SJSA1 (cell line): ENCODE measurements around the gene CSMD2. TPM values are rescaled to one million over a fixed set of nuclear protein-coding genes. Genes with fewer than 3 reads are reported as not detected.

Experiments
- DNase-seq, 2 experiments: peaks; one replicate each; pipeline ENCODE4 v3.0.0-alpha.2; 2015 to 2020; ENCODE audit warnings: low spot score in 2 of 2, low read depth in 1 of 2
- H3K27ac ChIP-seq: fragments of 250-450 bp; sonication (Bioruptor Pico); 2 replicates; pipeline ENCODE4 v1.5.1; 2020; ENCODE audit warnings: mild to moderate bottlenecking, moderate library complexity
- H3K27me3 ChIP-seq: fragments of 250-450 bp; sonication (Bioruptor Pico); replicated peaks from 2 replicates; pipeline ENCODE4 v1.5.1; 2020; ENCODE audit warnings: mild to moderate bottlenecking, moderate library complexity
- H3K36me3 ChIP-seq: fragments of 250-450 bp; sonication (Bioruptor Pico); 2 replicates; pipeline ENCODE4 v1.5.1; 2020; ENCODE audit warnings: mild to moderate bottlenecking
- H3K4me1 ChIP-seq: fragments of 250-450 bp; sonication (Bioruptor Pico); replicated peaks from 2 replicates; pipeline ENCODE4 v1.6.1; 2021; ENCODE audit warnings: mild to moderate bottlenecking
- H3K4me3 ChIP-seq: fragments of 250-450 bp; sonication (Bioruptor Pico); 2 replicates; pipeline ENCODE4 v1.5.1; 2020; ENCODE audit warnings: mild to moderate bottlenecking
- H3K9me3 ChIP-seq: fragments of 250-450 bp; sonication (Bioruptor Pico); replicated peaks from 2 replicates; pipeline ENCODE4 v1.5.1; 2020; ENCODE audit warnings: mild to moderate bottlenecking
- total RNA-seq: library from RNA; depleted of rRNA; stranded (reverse); fragments of >200 nt; shearing (Covaris generic); gene quantifications from 2 replicates; pipeline ENCODE4 v1.2.3, GENCODE V29; 2014

Gene CSMD2
- total RNA-seq, 1 experiment from 2014 or later = 0.87 TPM

DNA sequence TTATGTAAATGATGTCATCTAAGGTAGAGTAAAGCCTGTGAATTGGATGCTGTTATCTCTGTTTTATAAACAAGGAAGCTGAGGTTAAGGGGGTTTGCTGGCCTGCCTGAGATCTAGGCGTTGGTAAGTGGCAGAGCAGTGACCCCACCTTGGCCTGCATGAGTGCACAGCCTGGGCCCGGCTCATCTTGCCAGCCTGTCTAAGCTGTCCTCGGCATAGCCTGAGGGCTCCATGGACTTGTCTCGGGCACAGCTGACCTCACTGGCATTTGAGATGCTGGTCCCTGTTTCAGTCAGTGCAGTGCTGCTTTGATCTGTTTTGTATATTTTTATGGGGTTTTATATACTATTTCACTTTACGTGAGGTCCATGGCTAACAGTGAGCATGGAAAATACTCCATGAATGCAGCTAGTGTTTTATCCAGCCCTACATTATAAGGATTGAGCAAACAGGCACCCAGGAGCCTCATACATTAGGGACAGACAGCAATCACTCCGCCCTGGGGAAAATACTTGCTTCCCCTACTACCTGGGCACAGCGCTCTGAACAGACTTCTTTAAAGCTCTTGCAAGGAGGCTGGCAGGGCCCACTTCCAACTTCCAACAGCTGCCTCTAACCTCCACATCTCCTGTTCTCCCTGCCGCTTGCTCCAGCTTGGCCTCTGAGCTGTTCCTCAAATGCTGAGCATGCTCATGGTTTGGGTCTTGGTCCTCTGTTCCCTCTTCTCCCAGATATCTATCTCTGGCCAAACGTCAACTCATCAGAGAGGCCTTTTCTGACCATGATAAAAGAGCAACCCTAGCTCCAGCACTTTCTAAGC lies 451.8 kb downstream of the CSMD2 start:
- Histone ChIP-seq H3K36me3 (no peaks in the 10 kb centered on the region), H3K4me1 (peaks cover 15% of the 10 kb centered on the region), H3K27me3 (no peaks in the 10 kb centered on the region), H3K4me3 (no peak overlapping the region), H3K9me3 (no peaks in the 10 kb centered on the region), H3K27ac (no peak overlapping the region)
- DNase-seq = no peak

DNA sequence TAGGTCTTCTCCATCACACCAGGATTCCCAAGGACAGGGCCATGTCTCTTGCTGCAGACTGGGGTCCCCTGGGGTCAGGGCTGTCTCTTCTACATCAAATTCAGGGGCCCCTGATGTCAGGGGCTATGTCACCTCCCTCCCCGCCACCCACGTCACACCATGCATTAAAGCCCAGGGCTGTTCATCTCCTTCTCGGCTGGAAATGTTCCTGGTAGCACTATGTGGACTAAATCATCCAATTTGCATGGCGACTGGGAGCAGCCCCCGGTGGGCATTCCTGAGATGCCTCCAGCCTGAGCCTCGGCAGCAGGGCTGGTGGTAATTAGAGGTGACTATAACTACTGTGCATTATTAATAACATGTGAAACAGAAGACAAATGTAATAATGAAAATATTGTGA lies 452.8 kb downstream of the CSMD2 start:
- H3K4me1 ChIP-seq = peaks cover 15% of the 10 kb centered on the region
- no peaks in the 10 kb centered on the region for H3K9me3 ChIP-seq
- H3K27ac ChIP-seq = no peak overlapping the region
- H3K36me3 ChIP-seq = no peaks in the 10 kb centered on the region
- H3K4me3 ChIP-seq = no peak overlapping the region
- no peak for DNase-seq
- no peaks in the 10 kb centered on the region for H3K27me3 ChIP-seq

DNA sequence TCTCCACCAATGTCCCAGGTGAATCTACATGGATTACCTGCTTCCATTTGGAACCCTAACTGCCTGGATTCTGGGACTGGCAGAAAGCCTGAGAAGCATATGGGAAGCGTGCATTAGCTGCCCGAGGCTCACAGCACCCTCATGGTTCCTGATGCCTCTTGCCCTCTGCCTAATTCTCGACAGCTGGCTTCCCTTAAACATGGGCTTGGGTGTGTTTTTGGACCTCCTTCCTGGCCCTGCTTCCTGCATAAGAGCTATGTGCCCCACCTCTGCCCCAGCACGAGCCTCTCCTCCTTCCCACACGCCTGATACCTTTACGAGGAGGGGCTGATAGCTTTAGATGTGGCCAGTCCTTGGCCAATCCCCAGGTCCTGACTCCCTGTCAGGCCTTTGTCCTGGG lies 453.5 kb downstream of the CSMD2 start:
- no peak overlapping the region for H3K27ac ChIP-seq
- no peak overlapping the region for H3K4me3 ChIP-seq
- no peaks in the 10 kb centered on the region for H3K36me3 ChIP-seq
- no peak for DNase-seq
- no peaks in the 10 kb centered on the region for H3K9me3 ChIP-seq
- peaks cover 15% of the 10 kb centered on the region for H3K4me1 ChIP-seq
- H3K27me3 ChIP-seq = no peaks in the 10 kb centered on the region

DNA sequence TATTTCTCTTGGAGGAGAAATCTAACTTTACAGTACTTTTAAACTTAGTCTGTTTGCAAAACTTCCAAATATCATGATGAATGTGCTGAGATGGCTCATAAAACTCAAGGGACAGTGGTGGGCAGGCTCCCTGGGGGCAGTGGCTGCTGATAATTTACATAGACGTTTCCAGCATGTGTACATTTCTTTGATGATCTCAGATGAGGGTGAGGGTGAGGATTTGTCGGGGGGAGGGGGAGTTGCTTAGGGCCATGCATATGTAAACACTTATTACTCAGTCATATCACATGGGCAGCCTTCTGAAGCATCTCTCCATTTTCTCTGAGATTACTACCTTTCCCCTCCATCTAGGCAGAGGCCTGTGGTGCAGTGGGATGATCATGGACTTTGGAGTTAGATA lies 454.1 kb downstream of the CSMD2 start:
- H3K27me3 ChIP-seq = no peaks in the 10 kb centered on the region
- H3K36me3 ChIP-seq = no peaks in the 10 kb centered on the region
- DNase-seq = no peak

DNA sequence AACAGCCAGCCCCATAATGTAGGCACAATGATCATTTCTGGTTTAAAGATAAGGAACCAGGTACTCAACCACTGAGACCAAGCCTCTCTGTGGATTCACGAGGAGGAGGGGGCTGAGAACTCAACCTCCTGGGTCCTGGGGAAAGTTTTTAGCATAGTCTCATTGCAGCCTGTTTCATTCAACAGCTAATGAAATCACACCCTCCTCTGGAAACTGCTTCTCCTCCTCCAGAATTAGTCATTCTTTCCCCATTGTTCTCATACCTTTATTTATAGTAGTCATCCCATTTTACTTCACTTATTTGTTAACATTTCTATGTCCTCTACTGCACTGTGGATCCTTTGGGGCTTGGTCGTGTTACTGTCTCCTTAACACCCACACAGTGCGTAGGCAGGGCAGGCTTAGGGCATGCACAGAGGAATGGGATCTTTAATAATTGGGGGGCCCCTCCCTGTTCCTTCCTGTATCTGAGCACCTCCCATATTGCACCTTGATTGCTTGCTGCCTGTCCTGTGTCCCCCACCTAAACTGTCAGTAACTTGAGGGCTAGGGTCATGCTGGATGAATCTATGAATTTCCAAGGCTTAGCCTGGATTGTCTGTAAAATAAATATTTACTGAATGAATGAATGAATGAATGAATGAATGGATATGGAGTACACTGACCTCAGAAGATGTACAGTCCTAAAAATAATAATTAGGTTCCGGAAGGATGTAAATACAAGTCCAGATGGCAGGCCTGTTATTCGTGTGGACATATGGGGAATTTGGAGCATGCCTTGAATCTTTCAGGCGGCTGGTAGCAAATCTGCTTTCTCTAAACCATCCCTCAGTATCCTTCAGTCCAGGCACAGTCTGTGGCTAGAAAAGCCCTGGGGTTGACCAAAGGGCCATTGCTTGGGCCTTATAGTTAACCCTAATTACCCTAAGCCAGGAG lies 455.0 kb downstream of the CSMD2 start:
- H3K4me1 ChIP-seq = peaks cover 15% of the 10 kb centered on the region
- H3K9me3 ChIP-seq = no peaks in the 10 kb centered on the region
- H3K4me3 ChIP-seq = no peak overlapping the region
- H3K27me3 ChIP-seq = no peaks in the 10 kb centered on the region
- H3K36me3 ChIP-seq = no peaks in the 10 kb centered on the region
- peak in 1 of 2 experiments; percentile 28 for DNase-seq
- H3K27ac ChIP-seq = no peak overlapping the region

More for the DNA sequence above, 454.1 kb downstream of the CSMD2 start:
- Histone ChIP-seq H3K9me3 (no peaks in the 10 kb centered on the region), H3K27ac (no peak overlapping the region), H3K4me3 (no peak overlapping the region), H3K4me1 (peaks cover 15% of the 10 kb centered on the region)

DNA sequence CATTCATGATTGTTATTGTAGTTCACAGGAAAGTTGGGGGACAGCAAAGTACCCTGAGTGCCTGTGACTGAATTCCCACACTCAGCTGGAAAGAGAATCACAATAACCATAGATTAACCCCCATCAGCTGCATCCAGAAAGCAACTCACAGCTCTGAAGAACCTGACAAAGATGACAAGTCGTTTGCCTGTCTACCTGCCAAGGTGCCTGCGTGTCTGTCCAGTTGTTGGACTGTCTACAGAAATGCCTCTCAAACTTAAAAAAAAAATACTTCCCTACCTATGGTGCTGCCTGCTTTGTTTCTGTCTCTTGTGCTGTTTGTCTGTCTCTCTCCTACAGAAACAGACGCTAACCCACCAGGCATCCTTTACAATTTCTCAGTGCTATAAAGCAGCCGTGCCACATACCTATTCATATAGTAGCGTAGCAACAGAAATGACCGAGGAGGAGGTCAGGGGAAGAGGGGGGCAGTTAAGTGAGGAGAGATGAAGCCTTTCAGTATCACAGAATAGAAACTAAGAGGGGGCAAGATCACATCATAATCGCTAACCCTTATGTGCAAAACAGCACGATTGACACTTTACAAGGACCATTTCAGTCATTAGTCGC lies 455.8 kb downstream of the CSMD2 start:
- Histone ChIP-seq H3K27me3 (no peaks in the 10 kb centered on the region), H3K27ac (no peak overlapping the region), H3K4me1 (peaks cover 15% of the 10 kb centered on the region), H3K9me3 (no peaks in the 10 kb centered on the region), H3K36me3 (no peaks in the 10 kb centered on the region), H3K4me3 (no peak overlapping the region)
- DNase-seq = no peak

DNA sequence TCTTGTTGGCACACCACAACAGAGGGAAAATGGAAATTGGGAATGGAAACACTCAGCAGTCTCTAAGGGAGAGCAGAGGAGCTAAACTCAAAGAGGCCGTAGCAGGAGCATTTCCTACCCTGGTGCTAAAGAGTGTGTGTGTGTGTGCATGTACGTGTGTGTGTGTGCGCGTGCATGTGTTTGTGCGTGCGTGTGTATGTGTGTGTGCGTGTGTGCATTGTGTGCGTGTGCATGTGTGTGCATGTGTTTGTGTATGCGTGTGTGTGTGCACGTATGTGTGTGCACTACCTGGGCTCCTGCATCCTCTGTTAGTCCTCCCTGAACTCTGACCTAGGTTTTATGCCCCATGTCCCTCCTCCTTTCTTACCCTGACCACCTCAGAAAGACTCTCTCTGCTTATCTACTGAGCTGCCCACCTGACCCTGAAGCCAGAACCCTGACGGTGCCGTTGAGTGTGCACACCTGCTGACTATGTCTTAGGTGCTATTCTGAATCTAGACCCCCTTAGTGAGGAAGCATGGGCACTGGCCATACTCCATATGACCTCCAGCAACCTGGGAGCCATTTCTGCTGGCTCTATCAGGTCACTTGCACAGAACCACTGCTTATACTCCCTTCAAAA lies 458.3 kb downstream of the CSMD2 start:
- Histone ChIP-seq H3K9me3 (no peaks in the 10 kb centered on the region), H3K27ac (no peak overlapping the region), H3K4me1 (peaks cover 15% of the 10 kb centered on the region), H3K4me3 (no peak overlapping the region), H3K36me3 (no peaks in the 10 kb centered on the region), H3K27me3 (no peaks in the 10 kb centered on the region)
- DNase-seq = no peak

DNA sequence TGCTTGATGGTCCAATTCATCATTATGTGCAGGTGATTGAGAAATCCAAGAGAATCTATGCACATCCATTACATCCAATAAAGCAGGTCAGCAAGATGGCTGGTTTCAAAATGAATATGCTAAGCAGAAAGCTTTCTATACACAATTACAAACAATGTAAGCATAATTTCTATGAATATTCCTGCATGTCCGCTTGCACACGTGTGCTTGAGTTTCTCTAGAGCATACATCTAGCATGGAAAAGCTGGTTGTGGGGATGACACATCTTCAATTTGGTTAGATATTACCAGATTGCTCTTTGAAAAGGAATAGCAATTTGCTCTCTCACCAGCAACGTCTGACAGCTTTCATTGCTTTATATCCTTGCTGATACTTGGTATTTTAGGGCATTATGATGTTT lies 461.6 kb downstream of the CSMD2 start:
- H3K27ac ChIP-seq = no peak overlapping the region
- H3K27me3 ChIP-seq = no peaks in the 10 kb centered on the region
- H3K4me1 ChIP-seq = no peaks in the 10 kb centered on the region
- H3K36me3 ChIP-seq = no peaks in the 10 kb centered on the region
- no peak for DNase-seq
- H3K4me3 ChIP-seq = no peak overlapping the region
- no peaks in the 10 kb centered on the region for H3K9me3 ChIP-seq

DNA sequence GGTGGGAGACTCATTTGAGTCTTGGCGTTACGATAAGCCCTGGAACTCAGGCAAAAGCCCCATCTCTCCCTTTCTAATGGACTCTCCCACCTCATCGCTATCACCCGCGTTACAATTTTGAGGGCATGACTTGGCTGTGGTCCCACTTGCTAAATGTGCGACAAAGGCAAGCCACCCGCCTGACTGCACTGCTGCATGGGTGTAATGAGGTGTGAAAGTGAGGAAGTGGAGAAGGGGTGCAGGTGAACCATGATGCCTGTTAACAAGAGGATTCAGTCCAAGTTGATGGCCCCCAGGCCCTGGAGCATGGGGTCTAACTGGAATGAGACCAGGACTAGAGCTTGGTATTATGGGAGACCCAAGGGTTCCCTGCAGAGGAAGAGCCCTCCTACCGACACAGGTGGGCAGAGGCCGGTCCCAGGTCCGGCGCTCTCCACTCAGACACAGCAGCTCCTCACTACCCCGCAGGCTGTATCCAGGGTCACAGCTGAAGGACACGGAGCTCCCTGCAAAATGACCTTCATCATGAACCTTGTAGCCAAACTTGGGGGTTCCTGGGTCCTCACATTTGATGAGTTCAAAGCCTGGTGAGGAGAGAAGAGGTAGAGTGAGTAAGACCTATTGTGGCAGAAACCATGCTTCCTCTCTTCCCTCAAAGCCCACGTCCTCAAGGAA lies 466.5 kb downstream of the CSMD2 start:
- no peak for DNase-seq
- Histone ChIP-seq H3K4me3 (no peak overlapping the region), H3K9me3 (no peaks in the 10 kb centered on the region), H3K27me3 (no peaks in the 10 kb centered on the region), H3K27ac (no peak overlapping the region), H3K36me3 (no peaks in the 10 kb centered on the region), H3K4me1 (no peaks in the 10 kb centered on the region)

DNA sequence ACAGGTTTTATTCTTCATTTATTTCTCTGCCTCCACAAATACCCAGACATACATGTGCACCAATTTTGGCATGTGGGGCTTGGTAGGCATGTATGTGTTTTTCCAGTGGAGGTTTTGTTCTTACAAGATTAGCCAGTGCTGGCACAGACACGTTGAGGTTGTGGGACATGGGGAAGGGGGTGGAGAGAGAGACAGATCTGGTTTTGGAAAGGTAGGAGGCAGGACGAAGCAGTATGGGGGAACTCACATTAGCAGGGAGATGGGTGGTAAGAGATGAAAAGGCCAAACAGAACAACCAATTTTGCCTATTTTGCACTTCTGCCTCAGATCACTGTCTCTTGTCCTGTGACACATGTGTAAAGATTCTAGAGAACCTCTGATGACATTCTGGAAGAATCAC lies 467.2 kb downstream of the CSMD2 start:
- no peaks in the 10 kb centered on the region for H3K27me3 ChIP-seq
- no peaks in the 10 kb centered on the region for H3K4me1 ChIP-seq
- no peaks in the 10 kb centered on the region for H3K9me3 ChIP-seq
- H3K4me3 ChIP-seq = no peak overlapping the region
- H3K36me3 ChIP-seq = no peaks in the 10 kb centered on the region
- no peak overlapping the region for H3K27ac ChIP-seq
- DNase-seq = no peak

DNA sequence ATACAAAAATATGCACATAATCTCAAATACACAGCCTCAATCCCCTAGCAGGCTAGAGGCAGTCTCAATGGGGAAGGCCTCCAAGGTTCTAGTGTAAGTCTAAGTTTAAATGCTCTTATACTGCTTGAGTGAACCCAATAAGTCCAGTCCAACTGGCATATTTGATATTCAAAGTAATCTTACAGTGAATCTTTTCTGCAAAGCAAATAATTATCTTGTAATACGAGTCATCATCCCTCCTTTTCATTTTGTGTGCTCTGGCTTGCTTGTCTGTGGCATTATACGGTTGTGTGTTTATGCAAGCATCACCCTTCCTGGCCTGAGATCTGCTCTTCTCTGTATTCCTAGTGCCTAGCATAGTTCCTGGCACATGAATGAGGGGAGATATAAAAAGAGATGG lies 468.1 kb downstream of the CSMD2 start:
- no peaks in the 10 kb centered on the region for H3K4me1 ChIP-seq
- H3K27ac ChIP-seq = no peak overlapping the region
- no peaks in the 10 kb centered on the region for H3K36me3 ChIP-seq
- H3K4me3 ChIP-seq = no peak overlapping the region
- no peak for DNase-seq
- no peaks in the 10 kb centered on the region for H3K9me3 ChIP-seq
- H3K27me3 ChIP-seq = 0 out of 2 replicates have a peak, but pooled peaks cover 3% of the 10 kb centered on the region

DNA sequence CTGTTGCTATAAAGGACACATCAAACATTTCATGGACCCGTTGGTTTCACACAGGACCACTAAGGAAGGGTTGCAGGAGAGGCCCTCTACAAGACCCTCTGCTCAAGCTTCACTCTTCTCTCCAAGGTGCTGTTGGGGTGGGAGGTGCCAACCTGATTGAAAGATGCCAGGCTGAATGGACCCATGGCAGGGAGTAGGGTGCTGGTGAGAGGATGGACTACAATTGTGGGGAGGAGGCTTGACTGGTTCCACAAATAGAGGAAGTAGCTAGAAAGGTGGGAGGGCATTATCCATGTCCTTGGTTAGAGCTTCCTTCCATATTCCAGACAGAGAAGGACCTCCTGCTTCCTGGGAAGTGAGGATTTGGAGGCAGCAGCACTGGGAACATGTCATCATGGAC lies 468.7 kb downstream of the CSMD2 start:
- Histone ChIP-seq H3K9me3 (no peaks in the 10 kb centered on the region), H3K27ac (no peak overlapping the region), H3K4me1 (no peaks in the 10 kb centered on the region), H3K4me3 (no peak overlapping the region), H3K36me3 (no peaks in the 10 kb centered on the region), H3K27me3 (0 out of 2 replicates have a peak, but pooled peaks cover 3% of the 10 kb centered on the region)
- no peak for DNase-seq
